KMS-11 (cell line): Measurements from ENCODE around the gene CRNN.

Experiments
- H2AFZ ChIP-seq: fragments of 200-600 bp; sonication (generic); 2 replicates; pipeline ENCODE4 v1.6.1; 2016; ENCODE audit warnings: antibody characterized with exemption, mixed run types, low read depth
- H3K27ac ChIP-seq: fragments of 200-600 bp; sonication (generic); 2 replicates; pipeline ENCODE4 v1.6.1; 2016; ENCODE audit warnings: mild to moderate bottlenecking, mixed run types
- H3K27me3 ChIP-seq: fragments of 200-600 bp; sonication (generic); 2 replicates; pipeline ENCODE4 v1.6.1; 2017; ENCODE audit warnings: mild to moderate bottlenecking, low read depth, mixed run types, moderate library complexity; ENCODE audit not compliant: insufficient read depth
- H3K36me3 ChIP-seq: fragments of 200-600 bp; sonication (generic); 2 replicates; pipeline ENCODE4 v1.6.1; 2017; ENCODE audit warnings: mild to moderate bottlenecking, mixed run types; ENCODE audit not compliant: insufficient read depth
- H3K4me1 ChIP-seq: fragments of 200-600 bp; sonication (generic); 2 replicates; pipeline ENCODE4 v1.6.1; 2016; ENCODE audit warnings: mild to moderate bottlenecking, low read depth, mixed run types; ENCODE audit not compliant: poor library complexity, severe bottlenecking
- H3K4me2 ChIP-seq: fragments of 200-600 bp; sonication (generic); 2 replicates; pipeline ENCODE4 v1.7.0; 2016; ENCODE audit warnings: mild to moderate bottlenecking, mixed run types
- H3K4me3 ChIP-seq: fragments of 200-600 bp; sonication (generic); IDR thresholded peaks from 2 replicates; pipeline ENCODE4 v1.6.1; 2017; ENCODE audit warnings: low read depth, low read length, mixed read lengths; ENCODE audit not compliant: insufficient read depth
- H3K79me2 ChIP-seq: fragments of 200-600 bp; sonication (generic); 2 replicates; pipeline ENCODE4 v1.6.1; 2016; ENCODE audit warnings: low read depth, mixed run types; ENCODE audit not compliant: insufficient read depth
- H3K9ac ChIP-seq: fragments of 200-600 bp; sonication (generic); 2 replicates; pipeline ENCODE4 v1.6.1; 2016; ENCODE audit warnings: mild to moderate bottlenecking, mixed run types
- H4K20me1 ChIP-seq: fragments of 200-600 bp; sonication (generic); 2 replicates; pipeline ENCODE4 v1.6.1; 2016; ENCODE audit warnings: mild to moderate bottlenecking, mixed run types; ENCODE audit not compliant: insufficient read depth
- TF ChIP-seq, protein P1 (sequence below): fragments of 200-600 bp; sonication (generic); conservative IDR thresholded peaks from 2 replicates; pipeline ENCODE4 v1.6.1; 2017; ENCODE audit warnings: low read depth, mild to moderate bottlenecking, antibody characterized with exemption, low read length, moderate library complexity, mixed read lengths

CRNN gene

DNA sequence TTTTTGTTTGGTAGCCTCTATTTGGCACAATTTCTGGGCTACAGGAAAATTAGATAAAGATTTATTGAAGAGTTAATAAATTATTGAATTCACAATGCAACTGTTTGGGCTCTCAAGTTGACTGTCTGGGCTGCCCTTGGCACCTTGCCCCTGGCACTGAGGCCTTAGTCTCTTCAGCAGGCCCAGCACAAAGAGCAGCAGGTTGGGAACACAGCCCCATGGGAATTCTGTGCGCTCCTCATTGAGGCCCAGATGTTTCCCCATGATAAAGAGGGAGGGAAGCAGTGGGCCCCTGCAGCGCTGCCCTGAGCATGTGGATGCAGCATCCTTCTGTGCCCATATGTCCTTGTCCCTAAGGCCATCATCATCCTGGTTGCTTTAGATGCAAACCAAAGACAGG, 2.9 kb downstream of the CRNN start:
- Histone ChIP-seq H2AFZ (no peak overlapping the region), H3K36me3 (no peaks in the 10 kb centered on the region), H3K79me2 (no peaks in the 10 kb centered on the region), H4K20me1 (no peaks in the 10 kb centered on the region), H3K27ac (no peak overlapping the region), H3K9ac (no peak overlapping the region), H3K4me2 (no peak overlapping the region), H3K27me3 (no peaks in the 10 kb centered on the region), H3K4me1 (no peaks in the 10 kb centered on the region), H3K4me3 (no peak overlapping the region)
- TF ChIP-seq, protein P1, sequence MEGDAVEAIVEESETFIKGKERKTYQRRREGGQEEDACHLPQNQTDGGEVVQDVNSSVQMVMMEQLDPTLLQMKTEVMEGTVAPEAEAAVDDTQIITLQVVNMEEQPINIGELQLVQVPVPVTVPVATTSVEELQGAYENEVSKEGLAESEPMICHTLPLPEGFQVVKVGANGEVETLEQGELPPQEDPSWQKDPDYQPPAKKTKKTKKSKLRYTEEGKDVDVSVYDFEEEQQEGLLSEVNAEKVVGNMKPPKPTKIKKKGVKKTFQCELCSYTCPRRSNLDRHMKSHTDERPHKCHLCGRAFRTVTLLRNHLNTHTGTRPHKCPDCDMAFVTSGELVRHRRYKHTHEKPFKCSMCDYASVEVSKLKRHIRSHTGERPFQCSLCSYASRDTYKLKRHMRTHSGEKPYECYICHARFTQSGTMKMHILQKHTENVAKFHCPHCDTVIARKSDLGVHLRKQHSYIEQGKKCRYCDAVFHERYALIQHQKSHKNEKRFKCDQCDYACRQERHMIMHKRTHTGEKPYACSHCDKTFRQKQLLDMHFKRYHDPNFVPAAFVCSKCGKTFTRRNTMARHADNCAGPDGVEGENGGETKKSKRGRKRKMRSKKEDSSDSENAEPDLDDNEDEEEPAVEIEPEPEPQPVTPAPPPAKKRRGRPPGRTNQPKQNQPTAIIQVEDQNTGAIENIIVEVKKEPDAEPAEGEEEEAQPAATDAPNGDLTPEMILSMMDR = no peak

DNA sequence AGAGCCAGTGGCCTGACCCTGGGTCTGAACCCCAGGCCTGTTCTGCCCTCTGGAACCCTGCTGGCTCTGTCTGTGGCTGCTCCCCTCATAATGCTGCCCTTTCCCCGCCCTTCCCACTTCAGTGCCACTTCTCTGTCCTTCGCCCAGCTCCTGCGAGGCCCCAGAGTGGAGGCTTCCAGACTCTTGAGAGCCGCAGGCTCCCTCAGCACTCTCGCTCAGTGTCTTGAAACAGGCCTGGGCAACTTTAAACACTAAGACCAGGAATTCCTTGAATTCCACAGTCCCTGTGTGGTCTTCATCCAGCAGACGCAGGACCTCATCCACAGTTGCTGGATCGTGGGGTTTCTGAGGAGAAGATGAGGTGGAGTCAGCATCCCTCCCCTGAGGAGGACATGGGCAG, 3.5 kb downstream of the CRNN start:
- no peak overlapping the region for H2AFZ ChIP-seq
- TF ChIP-seq, protein P1 = no peak
- H3K79me2 ChIP-seq = no peaks in the 10 kb centered on the region
- no peaks in the 10 kb centered on the region for H3K4me1 ChIP-seq
- H3K27me3 ChIP-seq = no peaks in the 10 kb centered on the region
- no peaks in the 10 kb centered on the region for H4K20me1 ChIP-seq
- no peak overlapping the region for H3K4me3 ChIP-seq
- no peak overlapping the region for H3K27ac ChIP-seq
- no peak overlapping the region for H3K9ac ChIP-seq
- no peaks in the 10 kb centered on the region for H3K36me3 ChIP-seq
- H3K4me2 ChIP-seq = no peak overlapping the region

DNA sequence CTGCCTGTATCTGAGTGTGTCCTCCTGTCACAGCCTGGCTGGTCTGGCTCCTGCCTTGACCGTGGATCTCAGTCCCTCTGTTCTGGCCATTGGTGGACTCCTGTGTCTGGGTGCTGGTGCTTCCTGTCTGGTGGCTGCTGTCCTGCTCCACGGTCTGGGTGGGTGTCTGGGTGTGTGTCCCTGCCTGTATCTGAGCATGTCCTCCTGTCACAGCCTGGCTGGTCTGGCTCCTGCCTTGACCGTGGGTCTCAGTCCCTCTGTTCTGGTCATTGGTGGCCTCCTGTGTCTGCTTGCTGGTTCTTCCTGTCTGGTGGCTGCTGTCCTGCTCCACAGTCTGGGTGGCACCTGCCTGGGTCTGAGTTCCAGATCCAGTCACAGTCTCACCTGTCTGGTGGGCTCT, 4.0 kb downstream of the CRNN start:
- Histone ChIP-seq H4K20me1 (no peaks in the 10 kb centered on the region), H3K4me2 (no peak overlapping the region), H3K9ac (no peak overlapping the region), H3K36me3 (no peaks in the 10 kb centered on the region), H3K4me3 (no peak overlapping the region), H2AFZ (no peak overlapping the region), H3K27me3 (no peaks in the 10 kb centered on the region), H3K27ac (no peak overlapping the region), H3K4me1 (no peaks in the 10 kb centered on the region), H3K79me2 (no peaks in the 10 kb centered on the region)
- TF ChIP-seq, protein P1 = no peak

DNA sequence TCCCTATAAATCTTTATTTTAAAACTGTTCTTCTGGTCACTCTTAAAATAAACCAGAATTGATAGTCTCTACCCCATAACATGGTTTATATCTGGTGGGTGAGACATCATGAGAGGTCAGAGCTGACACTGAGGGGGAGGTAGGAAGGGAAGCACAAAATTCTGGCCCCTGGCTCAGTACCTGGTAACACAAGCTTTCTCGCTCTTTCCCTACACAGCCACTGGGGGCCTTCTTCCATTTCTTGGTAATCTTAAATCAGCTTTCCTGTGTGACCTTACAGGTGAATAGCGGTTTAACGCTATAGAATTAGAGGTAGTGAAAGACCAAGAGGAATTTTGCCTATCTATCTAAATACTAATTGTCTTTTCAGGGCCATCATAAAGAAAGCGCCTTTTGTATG, 5.4 kb downstream of the CRNN start:
- Histone ChIP-seq H3K4me1 (no peaks in the 10 kb centered on the region), H3K27ac (no peak overlapping the region), H3K9ac (no peak overlapping the region), H3K36me3 (no peaks in the 10 kb centered on the region), H3K4me3 (no peak overlapping the region), H2AFZ (no peak overlapping the region), H3K27me3 (no peaks in the 10 kb centered on the region), H4K20me1 (no peaks in the 10 kb centered on the region), H3K79me2 (no peaks in the 10 kb centered on the region), H3K4me2 (no peak overlapping the region)
- TF ChIP-seq, protein P1 = no peak
